ENCODE results near the gene VPS37C.

DNA sequence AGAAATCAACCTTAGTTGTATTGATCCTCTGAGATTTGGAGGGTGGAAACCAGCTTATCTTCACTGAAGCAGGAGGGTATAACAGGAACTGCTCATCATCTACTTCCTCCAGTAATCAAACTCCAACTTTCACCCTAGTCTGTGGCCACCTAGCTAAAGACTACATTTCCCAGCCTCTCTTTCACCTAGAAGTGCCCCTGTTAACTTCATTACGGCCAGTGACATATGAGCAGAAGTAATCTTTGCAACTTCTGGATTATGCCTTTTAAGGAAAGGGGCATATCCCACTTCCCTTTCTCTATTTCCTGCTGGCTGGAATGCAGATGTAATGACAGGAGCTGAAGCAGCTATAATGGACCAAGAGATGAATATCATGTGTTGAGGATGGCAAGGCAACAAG, 7.6 kb upstream of the VPS37C start:
- no peak for TF ChIP-seq POLR2A (IDR thresholded peaks at IDR 0.05)
- TF ChIP-seq, protein P1, sequence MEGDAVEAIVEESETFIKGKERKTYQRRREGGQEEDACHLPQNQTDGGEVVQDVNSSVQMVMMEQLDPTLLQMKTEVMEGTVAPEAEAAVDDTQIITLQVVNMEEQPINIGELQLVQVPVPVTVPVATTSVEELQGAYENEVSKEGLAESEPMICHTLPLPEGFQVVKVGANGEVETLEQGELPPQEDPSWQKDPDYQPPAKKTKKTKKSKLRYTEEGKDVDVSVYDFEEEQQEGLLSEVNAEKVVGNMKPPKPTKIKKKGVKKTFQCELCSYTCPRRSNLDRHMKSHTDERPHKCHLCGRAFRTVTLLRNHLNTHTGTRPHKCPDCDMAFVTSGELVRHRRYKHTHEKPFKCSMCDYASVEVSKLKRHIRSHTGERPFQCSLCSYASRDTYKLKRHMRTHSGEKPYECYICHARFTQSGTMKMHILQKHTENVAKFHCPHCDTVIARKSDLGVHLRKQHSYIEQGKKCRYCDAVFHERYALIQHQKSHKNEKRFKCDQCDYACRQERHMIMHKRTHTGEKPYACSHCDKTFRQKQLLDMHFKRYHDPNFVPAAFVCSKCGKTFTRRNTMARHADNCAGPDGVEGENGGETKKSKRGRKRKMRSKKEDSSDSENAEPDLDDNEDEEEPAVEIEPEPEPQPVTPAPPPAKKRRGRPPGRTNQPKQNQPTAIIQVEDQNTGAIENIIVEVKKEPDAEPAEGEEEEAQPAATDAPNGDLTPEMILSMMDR (IDR thresholded peaks at IDR 0.05): no peak
